Kidney (tissue), 14 donors: ENCODE results near the gene UNC5A. TPM values are rescaled to one million over a fixed set of nuclear protein-coding genes. Genes with fewer than 3 reads are reported as not detected.

Experiments used
- DNase-seq, 5 donors: peaks; one replicate each; pipeline ENCODE4 v3.0.0-alpha.2; 2013 to 2020
- FAIRE-seq: peaks from 2 replicates; lab custom pipeline; 2012; peaks lifted over from hg19 to GRCh38; lab: Jason Lieb, UNC
- H3K27ac ChIP-seq, 2 donors: one replicate each; pipeline ENCODE4 v1.7.0; 2013; ENCODE audit warnings: low read depth in 2 of 2, low read length in 2 of 2, inconsistent platforms in 1 of 2
- H3K27me3 ChIP-seq: one replicate; pipeline ENCODE4 v1.7.1; 2013; ENCODE audit warnings: low read length, inconsistent platforms; ENCODE audit not compliant: control insufficient read depth, insufficient read depth
- H3K36me3 ChIP-seq, 3 donors: one replicate each; pipeline versions ENCODE4 v1.7.0 to v1.7.1; 2013; ENCODE audit warnings: low read length in 3 of 3, control low read depth in 1 of 3, inconsistent platforms in 1 of 3; ENCODE audit not compliant: insufficient read depth in 3 of 3, control insufficient read depth in 2 of 3
- H3K4me1 ChIP-seq, 3 donors: one replicate each; pipeline versions ENCODE4 v1.7.0 to v1.7.1; 2013; ENCODE audit warnings: low read length in 3 of 3, inconsistent platforms in 1 of 3, low read depth in 1 of 3; ENCODE audit not compliant: control insufficient read depth in 2 of 3, insufficient read depth in 2 of 3
- H3K4me3 ChIP-seq, 3 donors: one replicate each; pipeline versions ENCODE4 v1.7.0 to v1.8.1; 2013; ENCODE audit warnings: low read length in 3 of 3, control low read depth in 1 of 3, inconsistent platforms in 1 of 3
- H3K9ac ChIP-seq, 3 donors: one replicate each; pipeline versions ENCODE4 v1.7.0 to v1.7.1; 2013; ENCODE audit warnings: low read length in 3 of 3, control low read depth in 1 of 3, inconsistent platforms in 1 of 3
- H3K9me3 ChIP-seq, 3 donors: one replicate each; pipeline versions ENCODE4 v1.7.0 to v1.7.1; 2013; ENCODE audit warnings: low read length in 3 of 3, control low read depth in 1 of 3, inconsistent platforms in 1 of 3; ENCODE audit not compliant: control insufficient read depth in 2 of 3, insufficient read depth in 1 of 3
- CTCF ChIP-seq: IDR thresholded peaks from 3 replicates; pipeline ENCODE4 v1.5.1; 2012; ENCODE audit warnings: mild to moderate bottlenecking, moderate library complexity, borderline replicate concordance; ENCODE audit not compliant: insufficient read depth; ENCODE audit errors: extremely low read depth
- intact Hi-C: fragments of 100-400 bp; cut with DNase I; formaldehyde crosslinking; loops from one replicate; pipeline ENCODE4 v1.11.1; 2022
- polyA plus RNA-seq: library from polyadenylated mRNA; stranded (reverse); fragments of 350-450 nt; fragmentation: Illumina TruSeq; extraction: RNeasy Lipid Tissue Mini Kit (QIAGEN cat#74804); gene quantifications from one replicate; pipeline ENCODE4 v1.2.3, GENCODE V29; 2014; ENCODE audit warnings: low read depth, low replicate concordance; ENCODE audit not compliant: insufficient read depth
- total RNA-seq: library from RNA; stranded (reverse); fragmentation: NEBNext Ultra II Directional; extraction: Animal tissue kit (Norgen Biotek cat#: 25700); gene quantifications from one replicate; pipeline ENCODE4 v1.2.1, GENCODE V29; 2021
- donor health status: control.
- donor health status: control.
- donor health status: control.
- donor health status: control.
- donor health status: control.
- donor health status: DM: yes; HTN: yes; CAD: no.
- donor health status: Normal renal cell carcinoma (clear cell type).

Gene UNC5A
- total and polyA plus RNA-seq, 2 donors from 2014 or later: 1.5 TPM; not detected in 1

DNA sequence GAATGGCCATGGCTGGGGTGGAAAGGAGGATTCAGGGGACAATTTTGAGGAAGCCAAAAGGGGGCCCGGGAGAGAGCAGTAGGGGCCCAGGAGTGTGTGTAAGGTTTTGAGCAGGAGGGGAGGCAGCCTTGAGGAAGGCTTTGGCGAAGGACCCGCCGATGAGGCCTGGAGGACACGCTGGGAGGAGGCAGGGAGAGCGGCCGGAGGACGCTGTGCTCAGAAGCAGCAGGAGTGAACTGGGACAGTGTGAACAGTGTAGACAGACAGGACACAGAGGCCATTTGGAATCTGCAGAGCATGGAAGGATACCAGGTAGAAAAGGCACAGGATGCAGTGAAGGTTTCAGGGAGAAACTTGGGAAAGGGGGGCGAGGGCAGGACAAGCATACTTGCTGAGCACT, 14.9 kb downstream of the UNC5A start:
- H3K27ac ChIP-seq: no peak overlapping the region
- intact Hi-C loops: no loop called here
- FAIRE-seq: no peak

GRCh38 chr5:176825957-176826356, 15.6 kb downstream of the UNC5A start:
- FAIRE-seq: no peak
- no peaks in the 10 kb centered on the region for H3K27me3 ChIP-seq
- no peak overlapping the region for H3K27ac ChIP-seq
- intact Hi-C loops: no loop called here
- no peak for DNase-seq
- H3K4me1 ChIP-seq: no peaks in the 10 kb centered on the region
- no peaks in the 10 kb centered on the region for H3K36me3 ChIP-seq
- H3K9me3 ChIP-seq: no peaks in the 10 kb centered on the region
- H3K9ac ChIP-seq: no peak overlapping the region
- TF ChIP-seq CTCF: no peak
- H3K4me3 ChIP-seq: no peak overlapping the region

More for the DNA sequence above, 14.9 kb downstream of the UNC5A start:
- Histone ChIP-seq H3K4me3 (no peak overlapping the region), H3K9ac (no peak overlapping the region), H3K36me3 (no peaks in the 10 kb centered on the region), H3K27me3 (no peaks in the 10 kb centered on the region), H3K9me3 (no peaks in the 10 kb centered on the region), H3K4me1 (no peaks in the 10 kb centered on the region)
- no peak for DNase-seq
- no peak for TF ChIP-seq CTCF

DNA sequence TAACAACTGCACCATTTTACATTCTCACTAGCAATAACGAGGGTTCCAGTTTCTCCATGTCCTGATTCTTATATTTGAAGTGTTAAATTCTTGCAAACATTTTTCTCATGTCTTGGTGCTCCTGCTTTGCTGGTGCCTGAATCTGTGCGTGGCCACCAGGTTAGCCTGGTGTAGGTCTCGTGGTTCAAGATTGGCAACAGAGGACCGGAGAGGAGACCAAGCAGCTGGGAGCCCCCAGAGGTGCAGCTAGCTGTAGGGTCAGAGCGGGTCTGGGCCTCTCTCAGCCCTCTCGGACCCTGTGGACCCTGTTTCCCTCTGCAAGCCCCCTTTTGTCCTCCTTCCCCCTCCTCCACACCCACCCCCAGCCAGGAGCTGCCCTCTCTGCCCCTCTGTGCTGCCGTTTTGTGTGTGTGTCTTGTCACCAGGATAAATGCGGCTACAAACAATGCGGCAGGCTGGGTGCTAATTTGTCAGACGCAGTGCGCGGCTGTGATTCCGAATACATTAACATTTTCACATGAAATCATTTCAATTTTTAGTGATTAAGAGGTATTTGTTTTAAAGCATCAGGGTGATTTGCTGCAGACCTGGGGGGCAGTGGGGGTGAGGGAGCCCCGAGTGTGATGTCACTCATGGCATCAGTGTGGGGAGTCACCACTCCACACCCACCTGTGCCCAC, 17.5 kb downstream of the UNC5A start:
- intact Hi-C loops: no loop called here
- DNase-seq: no peak
- H3K9me3 ChIP-seq: no peaks in the 10 kb centered on the region
- H3K27ac ChIP-seq: no peak overlapping the region
- H3K4me3 ChIP-seq: no peak overlapping the region
- H3K9ac ChIP-seq: no peak overlapping the region
- FAIRE-seq: no peak
- no peaks in the 10 kb centered on the region for H3K36me3 ChIP-seq
- no peak for TF ChIP-seq CTCF
- no peaks in the 10 kb centered on the region for H3K4me1 ChIP-seq
- H3K27me3 ChIP-seq: no peaks in the 10 kb centered on the region

DNA sequence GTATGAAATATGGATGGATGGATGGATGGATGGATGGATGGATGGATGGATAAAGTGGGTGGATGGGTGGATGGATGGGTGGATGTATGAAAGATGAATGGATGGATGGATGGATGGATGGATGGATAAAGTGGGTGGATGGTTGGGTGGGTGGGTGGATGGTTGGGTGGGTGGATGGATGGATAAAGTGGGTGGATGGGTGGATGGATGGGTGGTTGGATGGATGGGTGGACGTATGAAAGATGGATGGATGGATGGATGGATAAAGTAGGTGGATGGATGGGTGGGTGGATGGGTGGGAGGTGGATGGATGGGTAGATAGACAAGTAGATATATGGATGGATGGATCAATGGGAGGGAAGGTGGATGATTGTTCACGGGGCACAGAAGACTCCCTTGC, 19.0 kb downstream of the UNC5A start:
- H3K27ac ChIP-seq: no peak overlapping the region
- no peaks in the 10 kb centered on the region for H3K9me3 ChIP-seq
- no peak overlapping the region for H3K4me3 ChIP-seq
- no peaks in the 10 kb centered on the region for H3K36me3 ChIP-seq
- no peaks in the 10 kb centered on the region for H3K27me3 ChIP-seq
- no peak overlapping the region for H3K9ac ChIP-seq
- H3K4me1 ChIP-seq: no peaks in the 10 kb centered on the region
- no peak for FAIRE-seq
- TF ChIP-seq CTCF: no peak
- intact Hi-C loops: no loop called here
- DNase-seq: no peak
